Right renal pelvis (tissue), 4 donors: ENCODE results near the gene RIMBP3B. TPM values are rescaled to one million over a fixed set of nuclear protein-coding genes. Genes with fewer than 3 reads are reported as not detected.
"Not testable (repeated sequence)": the region's sequence is repeated elsewhere in the genome, so short reads cannot be mapped to it uniquely, and the experiment has no call there.

Source experiments
- DNase-seq, 4 donors: peaks; one replicate each; pipeline ENCODE4 v3.0.0-alpha.2; 2013; ENCODE audit warnings: low read depth in 4 of 4, low spot score in 3 of 4, missing footprints in 1 of 4
- polyA plus RNA-seq, 4 donors: library from polyadenylated mRNA; unstranded; fragments of 120-200 nt; gene quantifications; one replicate each; pipeline ENCODE4 v1.2.1, GENCODE V29; 2013; ENCODE audit not compliant: insufficient read length in 4 of 4

The RIMBP3B gene, protein sequence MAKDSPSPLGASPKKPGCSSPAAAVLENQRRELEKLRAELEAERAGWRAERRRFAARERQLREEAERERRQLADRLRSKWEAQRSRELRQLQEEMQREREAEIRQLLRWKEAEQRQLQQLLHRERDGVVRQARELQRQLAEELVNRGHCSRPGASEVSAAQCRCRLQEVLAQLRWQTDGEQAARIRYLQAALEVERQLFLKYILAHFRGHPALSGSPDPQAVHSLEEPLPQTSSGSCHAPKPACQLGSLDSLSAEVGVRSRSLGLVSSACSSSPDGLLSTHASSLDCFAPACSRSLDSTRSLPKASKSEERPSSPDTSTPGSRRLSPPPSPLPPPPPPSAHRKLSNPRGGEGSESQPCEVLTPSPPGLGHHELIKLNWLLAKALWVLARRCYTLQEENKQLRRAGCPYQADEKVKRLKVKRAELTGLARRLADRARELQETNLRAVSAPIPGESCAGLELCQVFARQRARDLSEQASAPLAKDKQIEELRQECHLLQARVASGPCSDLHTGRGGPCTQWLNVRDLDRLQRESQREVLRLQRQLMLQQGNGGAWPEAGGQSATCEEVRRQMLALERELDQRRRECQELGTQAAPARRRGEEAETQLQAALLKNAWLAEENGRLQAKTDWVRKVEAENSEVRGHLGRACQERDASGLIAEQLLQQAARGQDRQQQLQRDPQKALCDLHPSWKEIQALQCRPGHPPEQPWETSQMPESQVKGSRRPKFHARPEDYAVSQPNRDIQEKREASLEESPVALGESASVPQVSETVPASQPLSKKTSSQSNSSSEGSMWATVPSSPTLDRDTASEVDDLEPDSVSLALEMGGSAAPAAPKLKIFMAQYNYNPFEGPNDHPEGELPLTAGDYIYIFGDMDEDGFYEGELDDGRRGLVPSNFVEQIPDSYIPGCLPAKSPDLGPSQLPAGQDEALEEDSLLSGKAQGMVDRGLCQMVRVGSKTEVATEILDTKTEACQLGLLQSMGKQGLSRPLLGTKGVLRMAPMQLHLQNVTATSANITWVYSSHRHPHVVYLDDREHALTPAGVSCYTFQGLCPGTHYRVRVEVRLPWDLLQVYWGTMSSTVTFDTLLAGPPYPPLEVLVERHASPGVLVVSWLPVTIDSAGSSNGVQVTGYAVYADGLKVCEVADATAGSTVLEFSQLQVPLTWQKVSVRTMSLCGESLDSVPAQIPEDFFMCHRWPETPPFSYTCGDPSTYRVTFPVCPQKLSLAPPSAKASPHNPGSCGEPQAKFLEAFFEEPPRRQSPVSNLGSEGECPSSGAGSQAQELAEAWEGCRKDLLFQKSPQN (N-terminal part only)
- not detected for polyA plus RNA-seq

DNA sequence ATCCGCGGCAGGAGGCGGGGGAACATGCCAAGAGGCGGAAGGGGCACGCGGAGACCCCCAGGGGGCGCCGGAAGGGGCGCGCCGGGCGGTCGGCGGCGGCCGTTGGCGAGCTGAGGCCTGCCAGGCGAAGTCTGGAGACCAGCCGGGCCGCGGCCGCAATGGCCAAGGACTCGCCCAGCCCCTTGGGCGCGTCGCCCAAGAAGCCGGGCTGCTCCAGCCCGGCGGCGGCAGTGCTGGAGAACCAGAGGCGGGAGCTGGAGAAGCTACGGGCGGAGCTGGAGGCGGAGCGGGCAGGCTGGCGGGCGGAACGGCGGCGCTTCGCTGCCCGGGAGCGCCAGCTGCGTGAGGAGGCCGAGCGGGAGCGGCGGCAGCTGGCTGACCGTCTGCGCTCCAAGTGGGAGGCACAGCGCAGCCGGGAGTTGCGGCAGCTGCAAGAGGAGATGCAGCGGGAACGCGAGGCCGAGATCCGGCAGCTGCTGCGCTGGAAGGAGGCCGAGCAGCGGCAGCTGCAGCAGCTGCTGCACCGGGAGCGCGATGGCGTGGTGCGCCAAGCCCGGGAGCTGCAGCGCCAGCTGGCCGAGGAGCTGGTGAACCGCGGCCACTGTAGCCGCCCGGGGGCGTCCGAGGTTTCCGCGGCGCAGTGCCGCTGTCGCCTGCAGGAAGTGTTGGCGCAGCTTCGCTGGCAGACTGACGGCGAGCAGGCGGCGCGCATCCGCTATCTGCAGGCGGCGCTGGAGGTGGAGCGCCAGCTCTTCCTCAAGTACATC, at the start of gene RIMBP3B:
RIMBP3B (plus strand) TSS at position 51 of the 767 bp plus-strand sequence; CDS start at position 159, 108 bp downstream.
- DNase-seq = not testable (repeated sequence)

- not testable (repeated sequence) for DNase-seq
These were observed 26.0 kb upstream of the RIMBP3B start for GRCh38 chr22:21357527-21357926.

DNA sequence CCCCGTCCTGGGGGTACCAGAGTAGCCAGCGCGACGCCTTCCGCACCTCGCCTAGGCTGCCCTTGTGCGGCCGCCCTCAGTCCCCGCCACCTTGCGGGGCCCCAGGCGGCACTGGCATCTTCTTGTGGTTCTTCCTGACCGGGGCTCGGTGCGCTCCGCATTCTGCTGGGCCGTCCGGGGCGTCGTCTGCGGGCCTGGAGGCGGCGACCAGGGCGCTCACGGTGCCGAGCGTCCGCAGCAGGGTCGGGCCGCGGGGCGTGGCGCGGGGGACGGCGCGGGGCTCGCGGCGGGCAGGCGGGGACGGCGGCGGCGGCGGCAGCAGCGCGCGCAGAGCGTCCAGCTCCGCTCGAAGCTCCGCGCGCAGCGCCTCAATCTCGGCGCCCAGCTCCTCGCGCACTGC, 23.0 kb upstream of the RIMBP3B start:
- not testable (repeated sequence) for DNase-seq

GRCh38 chr22:21362473-21362872, 21.1 kb upstream of the RIMBP3B start:
- DNase-seq = not testable (repeated sequence)

DNA sequence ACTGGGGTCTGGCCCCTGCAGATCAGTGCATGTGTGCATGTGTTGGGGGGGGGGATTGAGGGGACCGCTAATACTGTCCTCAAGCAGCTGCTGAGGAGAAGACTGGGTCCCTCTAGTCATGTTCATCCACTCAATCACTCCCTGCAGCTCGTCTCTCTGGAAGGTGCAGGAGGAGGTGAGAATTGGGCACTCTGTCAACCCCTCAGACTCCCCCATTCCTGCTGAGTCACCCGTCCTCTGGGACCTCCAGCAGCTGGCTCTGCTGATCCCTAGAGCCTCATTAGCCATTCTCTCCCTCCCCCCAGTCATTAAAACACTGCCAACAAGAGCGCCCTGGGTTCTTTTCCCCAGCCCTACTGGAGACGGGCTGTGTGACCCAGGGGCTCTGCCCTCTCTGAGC, 20.5 kb upstream of the RIMBP3B start:
- DNase-seq = not testable (repeated sequence)

DNA sequence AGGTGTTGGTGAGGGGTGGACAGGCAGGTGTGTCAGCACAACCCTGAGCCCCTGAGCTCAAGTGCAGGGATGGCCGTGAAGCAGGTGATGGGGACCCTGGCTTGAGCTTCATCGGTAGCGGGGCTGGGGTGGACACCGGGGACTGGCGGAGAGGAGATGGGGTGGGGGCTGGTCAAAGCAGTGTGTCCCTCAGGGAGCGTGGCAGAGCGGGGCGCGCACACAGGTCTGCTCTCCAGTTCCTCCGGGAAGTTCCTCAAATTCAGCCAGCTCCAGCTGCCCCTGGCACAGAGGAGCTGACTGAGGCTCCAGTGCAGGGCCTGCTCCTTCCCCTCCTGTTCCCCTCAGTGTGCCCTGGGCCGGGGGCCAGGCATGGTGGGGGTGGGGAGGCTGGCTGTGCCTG, 19.7 kb upstream of the RIMBP3B start:
- not testable (repeated sequence) for DNase-seq

GRCh38 chr22:21364362-21364761, 19.2 kb upstream of the RIMBP3B start:
- not testable (repeated sequence) for DNase-seq

- not testable (repeated sequence) for DNase-seq
These were observed 18.2 kb upstream of the RIMBP3B start for GRCh38 chr22:21365337-21365736.

- not testable (repeated sequence) for DNase-seq
These were observed 14.8 kb upstream of the RIMBP3B start for GRCh38 chr22:21368603-21369310.

DNA sequence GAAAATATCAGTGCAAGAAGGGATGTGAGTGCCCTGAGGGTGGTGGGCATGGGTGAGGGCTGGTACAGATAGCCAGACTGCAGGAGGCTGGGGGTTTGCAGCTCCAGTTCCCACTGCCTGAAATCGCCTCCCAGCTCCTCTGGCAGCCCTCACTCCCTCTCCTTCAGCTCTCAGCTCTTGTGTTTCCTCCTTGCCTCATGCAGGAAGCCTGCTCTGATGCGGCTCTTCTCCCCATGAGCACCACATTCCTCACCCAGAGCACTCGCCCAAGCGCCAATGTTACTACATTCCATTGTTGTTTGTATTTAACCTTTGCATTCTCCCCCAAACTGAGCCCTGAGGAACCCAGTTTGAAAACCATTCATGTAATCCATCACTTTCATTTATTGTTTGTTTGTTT, 7.7 kb upstream of the RIMBP3B start:
- not testable (repeated sequence) for DNase-seq

GRCh38 chr22:21384468-21385357, 1.2 kb downstream of the RIMBP3B start:
- DNase-seq = not testable (repeated sequence)

DNA sequence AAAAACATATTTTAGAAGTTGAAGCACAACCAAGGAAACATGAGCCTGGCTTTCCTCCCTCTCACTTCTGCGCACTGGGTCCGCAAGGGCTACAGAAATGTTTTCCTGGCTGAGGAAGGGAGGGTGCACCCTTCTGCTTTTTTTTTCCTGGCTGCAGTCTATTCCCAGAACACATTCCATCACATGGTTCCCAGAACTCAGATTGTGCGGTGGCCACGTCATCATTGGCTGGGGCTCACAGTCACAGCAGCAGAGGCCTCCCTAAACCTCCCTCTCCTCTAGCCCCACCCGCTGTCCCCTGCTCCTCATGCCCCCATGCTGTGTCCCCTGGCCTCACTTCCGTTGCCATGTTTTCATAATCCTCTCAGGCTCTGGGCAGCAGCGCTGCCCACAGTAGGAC, 5.9 kb downstream of the RIMBP3B start:
- DNase-seq = not testable (repeated sequence)

DNA sequence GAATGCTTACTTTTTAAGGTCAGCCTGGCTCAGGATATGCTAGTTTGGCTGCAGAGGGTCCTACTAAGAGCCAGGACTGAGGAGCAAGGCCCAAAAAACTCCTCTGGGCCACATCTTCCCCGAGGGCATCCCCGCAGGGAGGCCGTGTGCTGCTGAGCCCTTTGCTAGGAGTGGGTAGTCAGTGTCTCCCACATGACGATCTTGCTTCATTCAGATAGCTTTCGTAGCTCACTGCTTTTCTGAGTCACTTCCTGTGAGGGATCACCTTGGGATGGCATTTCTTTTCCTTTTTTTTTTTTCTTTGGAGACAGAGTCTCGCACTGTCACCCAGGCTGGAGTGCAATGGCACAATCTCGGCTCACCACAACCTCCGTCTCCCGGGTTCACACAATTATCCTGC, 6.5 kb downstream of the RIMBP3B start:
- not testable (repeated sequence) for DNase-seq

- not testable (repeated sequence) for DNase-seq
These were observed 11.1 kb downstream of the RIMBP3B start for GRCh38 chr22:21394613-21395012.

- DNase-seq = not testable (repeated sequence)
These were observed 17.8 kb downstream of the RIMBP3B start for GRCh38 chr22:21401197-21401969.

GRCh38 chr22:21402763-21403314, 19.3 kb downstream of the RIMBP3B start:
- not testable (repeated sequence) for DNase-seq

GRCh38 chr22:21407139-21407538, 23.6 kb downstream of the RIMBP3B start:
- not testable (repeated sequence) for DNase-seq
